Skin epidermis (tissue), 12 donors: ENCODE measurements around the gene RAB32.
"Not testable (repeated sequence)": the region's sequence is repeated elsewhere in the genome, so short reads cannot be mapped to it uniquely, and the experiment has no call there.

ENCODE experiments used
- H3K27ac ChIP-seq, 21 experiments: fragments of 200-600 bp; sonication (generic) in 11 of 21; one replicate each; pipeline ENCODE4 v1.5.0; 2020; ENCODE audit warnings: mild to moderate bottlenecking in 3 of 21, inconsistent platforms in 2 of 21, moderate library complexity in 2 of 21
- H3K4me3 ChIP-seq, 7 experiments: fragments of 200-600 bp; sonication (generic) in 2 of 7; one replicate each; pipeline ENCODE4 v1.5.0; 2020; ENCODE audit warnings: inconsistent platforms in 2 of 7, mild to moderate bottlenecking in 2 of 7, moderate library complexity in 1 of 7

The RAB32 gene

GRCh38 chr6:146543211-146543939 lies at the start of gene RAB32:
TSS of gene RAB32 (plus strand) at chr6:146543833. CDS start at chr6:146543872, 39 bp downstream.
- H3K27ac ChIP-seq, result peak within 1 kb of the TSS; percentile 69 to 98 (median 89)

GRCh38 chr6:146498309-146498708 lies 45.3 kb upstream of the RAB32 start:
- Histone ChIP-seq H3K27ac (no peak overlapping the region), H3K4me3 (no peak overlapping the region)

More at GRCh38 chr6:146543211-146543939, at the start of gene RAB32:
- peak within 1 kb of the TSS; percentile 48 to 65 (median 61) for H3K4me3 ChIP-seq

GRCh38 chr6:146503096-146503495 lies 40.5 kb upstream of the RAB32 start:
- H3K4me3 ChIP-seq, result no peak overlapping the region
- H3K27ac ChIP-seq, result no peak overlapping the region

- Histone ChIP-seq H3K4me3 (no peak overlapping the region), H3K27ac (no peak overlapping the region)
Measured at GRCh38 chr6:146515212-146515611, 28.4 kb upstream of the RAB32 start.

- H3K27ac ChIP-seq, result no peak overlapping the region
- no peak overlapping the region for H3K4me3 ChIP-seq
Measured at GRCh38 chr6:146526192-146526591, 17.4 kb upstream of the RAB32 start.

GRCh38 chr6:146532702-146533101 lies 10.9 kb upstream of the RAB32 start:
- H3K27ac ChIP-seq, result no peak overlapping the region
- no peak overlapping the region for H3K4me3 ChIP-seq

- Histone ChIP-seq H3K27ac (peak overlapping the region; percentile 57 to 98 (median 89)), H3K4me3 (peak overlapping the region; percentile 48 to 65 (median 61))
Measured at GRCh38 chr6:146542881-146543210, 787 bp upstream of the RAB32 start.

- H3K4me3 ChIP-seq, result peak overlapping the region; percentile 48 to 65 (median 61)
Measured at GRCh38 chr6:146543940-146544615, 445 bp downstream of the RAB32 start.

GRCh38 chr6:146544616-146545182 lies 1.1 kb downstream of the RAB32 start:
- Histone ChIP-seq H3K4me3 (peak overlapping the region; percentile 48 to 65 (median 61)), H3K27ac (peak overlapping the region; percentile 69 to 98 (median 89))

More at GRCh38 chr6:146543940-146544615, 445 bp downstream of the RAB32 start:
- peak overlapping the region; percentile 69 to 98 (median 89) for H3K27ac ChIP-seq

GRCh38 chr6:146545581-146545980 lies 1.9 kb downstream of the RAB32 start:
- peak overlapping the region in 16 of 21 experiments; percentile 48 to 98 (median 90) for H3K27ac ChIP-seq
- H3K4me3 ChIP-seq, result peak overlapping the region in 6 of 7 experiments; percentile 48 to 65 (median 62)

- Histone ChIP-seq H3K4me3 (peak overlapping the region in 1 of 7 experiments; percentile 65), H3K27ac (peak overlapping the region in 10 of 21 experiments; percentile 33 to 98 (median 91))
Measured at GRCh38 chr6:146546443-146547043, 2.9 kb downstream of the RAB32 start.

- Histone ChIP-seq H3K27ac (no peak overlapping the region), H3K4me3 (no peak overlapping the region)
Measured at GRCh38 chr6:146547889-146548288, 4.3 kb downstream of the RAB32 start.

GRCh38 chr6:146548898-146549374 lies 5.3 kb downstream of the RAB32 start:
- Histone ChIP-seq H3K4me3 (no peak overlapping the region), H3K27ac (no peak overlapping the region)

GRCh38 chr6:146550911-146551310 lies 7.3 kb downstream of the RAB32 start:
- Histone ChIP-seq H3K4me3 (no peak overlapping the region), H3K27ac (no peak overlapping the region)

GRCh38 chr6:146551545-146551944 lies 7.9 kb downstream of the RAB32 start:
- H3K4me3 ChIP-seq, result no peak overlapping the region
- no peak overlapping the region for H3K27ac ChIP-seq

- no peak overlapping the region for H3K27ac ChIP-seq
- no peak overlapping the region for H3K4me3 ChIP-seq
Measured at GRCh38 chr6:146553377-146554135, 9.9 kb downstream of the RAB32 start.

- no peak overlapping the region for H3K27ac ChIP-seq
- H3K4me3 ChIP-seq, result no peak overlapping the region
Measured at GRCh38 chr6:146560607-146561006, 17.0 kb downstream of the RAB32 start.

- H3K4me3 ChIP-seq, H3K27ac ChIP-seq: not testable (repeated sequence)
Measured at GRCh38 chr6:146566661-146567060, 23.0 kb downstream of the RAB32 start.

GRCh38 chr6:146568619-146569018 lies 25.0 kb downstream of the RAB32 start:
- not testable (repeated sequence) for H3K27ac ChIP-seq

More at GRCh38 chr6:146568619-146569018, 25.0 kb downstream of the RAB32 start:
- not testable (repeated sequence) for H3K4me3 ChIP-seq
